Activated T-helper 9 cell treated with anti-CD3 and anti-CD28 coated beads, Interleukin-2, amount 50 U/mL, for 16 hours (primary cell): ENCODE results near the gene SERPINB10.

ENCODE experiments used
- DNase-seq: peaks from one replicate; pipeline ENCODE4 v3.0.0-alpha.2; 2020; ENCODE audit warnings: low read depth

SERPINB10 gene, protein sequence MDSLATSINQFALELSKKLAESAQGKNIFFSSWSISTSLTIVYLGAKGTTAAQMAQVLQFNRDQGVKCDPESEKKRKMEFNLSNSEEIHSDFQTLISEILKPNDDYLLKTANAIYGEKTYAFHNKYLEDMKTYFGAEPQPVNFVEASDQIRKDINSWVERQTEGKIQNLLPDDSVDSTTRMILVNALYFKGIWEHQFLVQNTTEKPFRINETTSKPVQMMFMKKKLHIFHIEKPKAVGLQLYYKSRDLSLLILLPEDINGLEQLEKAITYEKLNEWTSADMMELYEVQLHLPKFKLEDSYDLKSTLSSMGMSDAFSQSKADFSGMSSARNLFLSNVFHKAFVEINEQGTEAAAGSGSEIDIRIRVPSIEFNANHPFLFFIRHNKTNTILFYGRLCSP

DNA sequence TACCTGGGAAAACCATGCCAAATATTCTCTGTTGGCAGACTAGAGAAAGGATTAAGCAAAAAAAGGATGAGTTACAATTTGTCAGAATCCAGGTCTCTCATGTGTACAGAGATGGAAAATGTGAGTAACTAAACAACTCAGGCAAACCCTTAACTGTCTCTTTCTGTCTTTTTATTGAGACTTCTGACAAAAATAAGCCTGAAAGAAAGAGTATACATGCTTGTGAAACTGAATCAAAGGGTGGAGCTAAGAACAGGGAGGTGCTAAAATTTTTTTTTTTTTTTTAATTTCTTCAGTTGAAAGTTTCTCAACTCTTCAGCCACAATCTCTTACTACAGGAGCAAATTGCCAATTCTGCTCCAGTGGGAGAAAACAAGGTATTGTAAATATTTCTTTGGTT lies at the start of gene SERPINB10:
SERPINB10 (plus strand) TSS at position 295 of the 400 bp plus-strand sequence. CDS start 7,553 bp downstream, outside the sequence.
- DNase-seq, result no peak

DNA sequence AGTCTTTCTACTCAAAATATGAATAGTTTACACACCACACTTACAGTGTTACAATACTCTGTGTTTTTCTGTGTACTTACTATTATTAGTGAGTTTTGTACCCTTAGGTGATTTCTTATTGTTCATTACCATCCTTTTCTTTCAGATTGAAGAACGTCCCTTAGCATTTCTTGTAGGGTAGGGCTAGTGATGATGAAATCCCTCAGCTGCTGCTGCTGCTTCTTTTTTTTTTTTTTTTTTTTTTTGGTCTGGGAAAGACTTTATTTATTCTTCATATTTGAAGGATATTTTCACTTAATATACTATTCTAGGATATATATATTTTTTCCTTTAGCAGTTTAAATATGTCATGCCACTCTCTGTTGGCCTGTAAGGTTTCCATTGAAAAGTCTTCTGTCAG lies 49.3 kb upstream of the SERPINB10 start:
- DNase-seq, result no peak

DNA sequence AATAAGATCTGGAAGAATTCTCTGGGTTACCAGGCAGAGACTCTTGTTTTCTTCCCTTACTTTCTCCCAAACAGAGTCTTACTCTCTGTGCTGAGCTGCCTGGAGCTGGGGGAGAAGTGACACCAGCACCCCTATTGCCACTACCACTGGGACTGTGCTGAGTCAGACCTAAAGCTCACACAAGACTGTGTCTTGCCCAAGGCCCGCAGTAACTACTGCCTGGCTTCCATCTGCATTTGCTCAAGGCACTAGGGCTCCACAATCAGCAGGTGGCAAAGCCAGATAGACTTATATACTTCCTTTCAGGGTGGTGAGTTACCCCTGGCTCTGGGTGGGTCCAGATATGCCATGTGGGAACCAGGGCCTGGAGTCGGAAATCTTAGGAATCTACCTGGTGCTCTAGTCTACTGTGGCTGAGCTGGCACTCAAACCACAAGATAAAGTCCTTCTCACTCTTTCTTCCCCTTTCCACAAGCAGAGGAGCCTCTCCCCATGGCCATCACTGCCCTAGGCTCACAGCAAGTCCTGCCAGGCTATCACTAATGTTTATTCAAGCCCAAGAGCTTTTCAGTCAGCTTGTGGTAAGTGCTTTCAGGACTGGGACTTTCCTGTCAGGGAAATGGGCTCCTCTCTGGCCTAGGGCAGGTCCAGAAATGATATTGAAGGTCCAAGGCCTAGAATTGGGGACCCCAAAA lies 47.8 kb upstream of the SERPINB10 start:
- no peak for DNase-seq

DNA sequence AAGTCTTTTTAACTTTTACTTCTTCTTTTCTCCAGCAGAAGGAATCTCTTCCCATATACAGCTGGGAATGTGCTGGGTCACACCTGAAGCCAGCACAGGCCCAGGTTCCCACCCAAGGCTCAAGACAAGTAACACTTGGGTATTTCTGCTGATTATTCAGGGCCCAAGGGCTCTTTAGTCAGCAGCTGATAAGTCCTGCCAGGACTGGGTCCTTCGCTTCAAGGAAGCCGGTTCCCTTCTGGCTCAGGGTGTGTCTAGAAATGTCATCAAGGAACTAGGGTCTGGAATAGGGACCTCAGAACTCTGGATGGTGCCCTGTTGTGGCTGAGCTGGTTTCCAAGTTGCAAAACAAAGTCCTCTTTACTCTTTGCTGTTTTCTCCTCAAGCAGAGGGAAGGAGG lies 47.2 kb upstream of the SERPINB10 start:
- DNase-seq, result no peak

- no peak for DNase-seq
These were observed 40.2 kb upstream of the SERPINB10 start for GRCh38 chr18:63867368-63868125.

DNA sequence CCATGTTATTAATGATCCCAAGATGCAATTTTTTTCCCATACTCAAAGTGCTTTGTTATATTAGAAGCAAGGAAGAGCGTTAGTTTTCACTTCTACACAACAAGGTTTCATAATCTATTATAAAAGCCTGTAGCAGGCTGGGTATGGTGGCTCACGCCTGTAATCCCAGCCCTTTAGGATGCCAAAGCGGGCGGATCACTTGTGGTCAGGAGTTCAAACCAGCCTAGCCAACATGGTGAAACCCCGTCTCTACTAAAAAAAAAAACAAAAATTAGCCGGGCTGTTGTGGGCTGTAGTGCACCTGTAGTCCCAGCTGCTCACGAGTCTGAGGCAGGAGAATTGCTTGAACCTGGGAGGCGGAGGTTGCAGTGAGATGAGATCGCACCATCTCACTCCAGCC lies 39.2 kb upstream of the SERPINB10 start:
- no peak for DNase-seq

GRCh38 chr18:63869374-63869773 lies 38.4 kb upstream of the SERPINB10 start:
- DNase-seq, result no peak

DNA sequence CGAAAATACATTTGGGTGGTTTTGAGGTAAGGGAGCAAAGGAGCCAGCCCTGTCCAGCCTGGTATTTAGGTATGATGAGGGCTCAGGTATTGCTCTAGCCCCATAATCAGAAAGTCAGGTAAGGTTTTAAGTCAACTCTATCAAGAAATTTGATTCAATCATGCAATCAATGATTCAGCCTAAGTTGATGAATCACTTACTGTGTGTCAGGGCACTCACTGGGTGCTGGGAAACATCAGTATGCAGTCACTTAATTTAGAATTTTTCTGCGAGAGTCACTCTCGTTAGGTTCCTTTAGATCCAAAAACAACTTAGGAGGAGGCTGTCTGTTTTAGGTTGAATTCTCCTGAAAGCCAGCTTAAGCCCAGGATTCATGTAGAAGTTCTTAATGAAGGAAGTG lies 37.9 kb upstream of the SERPINB10 start:
- DNase-seq, result no peak

GRCh38 chr18:63871836-63872235 lies 35.9 kb upstream of the SERPINB10 start:
- DNase-seq, result no peak

DNA sequence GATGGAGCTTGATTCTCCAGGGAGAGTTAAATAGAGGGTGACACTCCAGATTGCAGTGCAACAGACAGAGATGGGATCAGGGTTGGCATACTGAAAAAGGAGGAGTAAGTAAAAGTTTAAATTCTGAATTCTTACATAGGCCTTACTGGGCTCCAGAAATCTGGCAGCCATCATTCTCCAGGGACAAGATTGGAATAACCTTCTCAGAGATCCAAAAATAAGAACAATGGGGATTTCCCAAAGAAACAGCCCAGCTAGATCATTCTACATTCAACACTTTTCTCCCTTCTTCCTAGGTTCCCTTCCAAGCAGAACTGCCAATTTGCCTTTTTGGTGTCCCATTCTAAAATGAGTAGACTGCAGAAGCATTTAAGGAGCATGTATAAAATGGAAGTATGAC lies 35.2 kb upstream of the SERPINB10 start:
- DNase-seq, result no peak

- no peak for DNase-seq
These were observed 29.4 kb upstream of the SERPINB10 start for GRCh38 chr18:63878343-63878742.

GRCh38 chr18:63878925-63879324 lies 28.8 kb upstream of the SERPINB10 start:
- no peak for DNase-seq

DNA sequence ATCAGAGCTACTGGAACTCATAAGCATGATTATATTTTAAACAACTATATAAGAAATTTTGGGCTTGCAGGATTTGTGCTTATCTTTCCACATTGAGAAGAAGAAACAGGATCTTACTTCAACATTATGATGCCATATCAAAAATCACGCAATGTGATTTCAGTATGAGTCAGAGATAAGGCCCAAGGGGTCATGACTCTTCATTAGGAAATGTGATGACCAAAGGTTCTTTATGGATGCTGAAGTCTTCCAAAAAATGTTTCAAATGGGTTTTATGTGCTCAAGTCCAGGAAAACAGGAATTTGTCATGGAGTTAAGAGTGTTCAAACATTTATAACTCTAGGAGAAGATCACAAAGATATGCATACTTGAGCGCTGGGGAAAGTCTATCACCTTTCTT lies 28.0 kb upstream of the SERPINB10 start:
- no peak for DNase-seq

DNA sequence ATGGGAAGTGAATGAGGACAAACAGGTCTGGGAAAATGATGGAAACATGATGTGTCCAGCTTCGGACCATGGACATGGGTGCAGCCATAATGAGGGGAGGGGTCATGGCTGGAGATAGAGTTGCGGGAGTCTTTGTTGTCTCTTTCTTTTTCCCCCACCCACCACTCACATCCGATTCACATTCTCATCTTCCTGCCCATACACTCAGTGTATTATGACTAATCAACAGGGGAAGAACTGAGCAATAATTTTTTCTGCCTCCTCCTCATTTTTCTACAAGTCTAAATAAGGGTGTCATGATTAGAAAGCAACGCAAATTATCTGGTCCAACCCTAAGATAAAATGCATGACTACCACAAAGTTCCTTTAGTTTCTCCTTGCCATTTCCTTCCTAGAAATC lies 25.9 kb upstream of the SERPINB10 start:
- no peak for DNase-seq

DNA sequence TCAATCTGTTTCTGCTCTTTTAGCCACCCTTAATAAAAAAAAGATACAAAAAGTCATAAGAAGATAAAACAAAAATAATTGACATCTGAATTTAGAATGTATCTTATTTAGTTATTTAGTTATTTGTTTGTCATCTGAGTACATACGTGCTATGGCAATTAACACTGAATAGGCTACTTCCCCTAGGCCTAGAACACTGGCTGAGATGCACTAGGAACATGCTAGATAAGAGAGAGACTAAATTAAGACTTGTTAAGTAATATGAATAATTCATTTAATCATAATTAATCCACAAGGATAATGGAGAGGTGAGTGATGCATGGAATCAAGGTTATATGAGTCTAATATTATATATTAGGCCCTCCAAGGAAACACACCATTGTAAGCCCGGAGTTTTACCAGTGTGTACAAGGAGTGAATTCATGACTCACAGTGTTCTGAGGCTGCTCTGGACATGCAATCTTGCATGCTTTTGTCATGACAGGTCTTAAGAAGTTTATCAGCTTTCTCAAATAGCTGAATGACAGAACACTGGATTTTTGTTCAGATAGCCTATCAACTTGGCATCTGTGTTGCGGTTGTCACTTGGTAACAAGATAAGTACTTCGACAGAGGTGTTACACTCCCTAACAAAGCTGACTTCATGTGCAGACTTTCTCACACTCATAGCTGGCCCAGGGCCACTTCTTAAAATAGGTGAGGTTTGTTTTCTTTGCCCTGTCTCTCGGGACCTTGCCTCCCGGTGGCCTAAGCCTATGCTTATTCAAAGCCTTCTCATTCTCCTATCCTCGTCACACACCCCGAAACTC lies 25.2 kb upstream of the SERPINB10 start:
- DNase-seq, result no peak

DNA sequence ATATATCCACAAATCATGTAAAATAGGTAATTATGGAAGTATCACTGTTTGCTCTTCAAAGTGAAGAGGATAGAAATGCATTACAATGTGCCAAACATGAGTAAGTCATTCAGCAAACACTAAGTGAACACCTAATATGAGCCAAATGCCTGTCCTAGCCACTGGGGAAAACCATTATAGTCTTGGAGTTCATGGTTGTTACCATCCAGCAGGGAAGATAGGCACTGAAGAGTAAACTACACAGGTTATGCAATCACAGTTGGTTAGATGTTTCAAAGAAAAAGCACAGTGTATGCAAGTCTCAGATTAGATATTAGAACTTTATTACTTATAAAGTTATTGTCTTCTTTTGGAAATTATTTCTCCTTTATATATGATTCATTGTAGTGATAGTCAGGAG lies 24.1 kb upstream of the SERPINB10 start:
- DNase-seq, result no peak

DNA sequence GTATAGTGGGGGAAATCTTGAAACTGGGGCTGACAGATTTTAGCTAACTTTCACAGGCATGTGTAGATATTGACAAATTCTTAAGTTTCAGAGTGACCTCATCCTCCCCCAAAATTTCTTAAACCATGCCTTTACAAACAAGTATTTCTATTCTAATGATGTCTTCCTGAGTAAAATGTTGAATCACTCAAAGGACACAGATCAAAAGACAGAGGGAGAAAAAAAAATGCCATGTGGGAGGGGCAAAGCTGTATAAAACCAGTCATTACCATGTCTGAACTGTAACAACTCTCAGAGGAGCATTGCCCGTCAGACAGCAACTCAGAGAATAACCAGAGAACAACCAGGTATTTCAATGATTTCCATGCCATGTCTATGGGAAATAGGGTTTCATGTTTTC lies 20.3 kb upstream of the SERPINB10 start, which contains the start of gene SERPINB2:
SERPINB2 (plus strand) TSS at position 282 of the 400 bp plus-strand sequence. CDS start 3,740 bp downstream, outside the sequence.
- no peak for DNase-seq

- DNase-seq, result no peak
These were observed 19.1 kb upstream of the SERPINB10 start for GRCh38 chr18:63888470-63889190.

DNA sequence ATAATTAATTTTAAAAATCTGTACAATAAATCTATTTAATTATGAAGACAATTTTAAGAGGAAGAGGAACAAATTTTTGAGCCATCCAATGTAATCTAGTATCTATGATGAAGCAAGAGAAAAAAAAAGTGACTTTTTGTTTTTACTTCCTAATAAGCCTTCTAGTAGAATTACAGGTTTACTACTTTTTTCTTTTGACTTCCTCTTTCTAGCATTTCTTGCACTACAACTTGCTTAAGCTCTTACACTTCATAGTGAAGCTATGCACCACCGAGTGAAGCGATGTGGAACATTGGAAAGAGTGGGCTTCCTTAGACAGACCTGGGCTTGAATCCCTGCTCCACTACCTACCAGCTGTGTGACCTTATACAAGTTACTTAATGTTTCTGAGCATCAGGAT lies 18.1 kb upstream of the SERPINB10 start:
- no peak for DNase-seq

- no peak for DNase-seq
These were observed 17.4 kb upstream of the SERPINB10 start for GRCh38 chr18:63890237-63890949.

GRCh38 chr18:63890950-63891304 lies 16.8 kb upstream of the SERPINB10 start:
- no peak for DNase-seq
